ENCODE measurements around the gene KIF2A. TPM values are rescaled to one million over a fixed set of nuclear protein-coding genes. Genes with fewer than 3 reads are reported as not detected.

The KIF2A gene
- total RNA-seq, 2 donors from 2014 or later = 16.2 to 19.7 TPM

DNA sequence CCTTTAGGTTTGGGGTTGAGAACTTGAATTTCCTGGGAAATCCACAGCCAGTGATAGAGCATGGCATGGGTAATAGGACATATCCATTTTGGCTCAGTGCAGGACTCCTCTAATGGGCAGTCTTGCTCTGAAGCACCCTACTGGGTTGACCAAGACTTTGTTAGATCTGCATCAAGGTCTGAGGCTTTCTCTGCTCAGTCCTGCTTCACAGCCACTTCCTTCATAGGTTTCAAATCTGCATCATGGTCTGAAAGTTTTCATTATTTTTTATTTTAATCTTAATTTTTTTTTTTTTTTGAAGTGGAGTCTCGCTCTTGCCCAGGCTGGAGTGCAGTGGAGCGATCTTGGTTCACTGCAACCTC lies 36.5 kb downstream of the KIF2A start:
- Histone ChIP-seq H3K27me3 (no peaks in the 10 kb centered on the region), H3K36me3 (replicated peaks in 1 of 2; ENCODE audit: insufficient read depth in 1 of 2, low read depth in 2 of 2) (no peaks in the 10 kb centered on the region), H3K9me3 (no peaks in the 10 kb centered on the region), H3K4me3 (no peak overlapping the region), H3K4me1 (no peaks in the 10 kb centered on the region), H3K27ac (no peak overlapping the region)
- WGBS, 2 donors = 100% methylated on average over 2 of the region's 2 CpGs
- TF ChIP-seq, protein P1, sequence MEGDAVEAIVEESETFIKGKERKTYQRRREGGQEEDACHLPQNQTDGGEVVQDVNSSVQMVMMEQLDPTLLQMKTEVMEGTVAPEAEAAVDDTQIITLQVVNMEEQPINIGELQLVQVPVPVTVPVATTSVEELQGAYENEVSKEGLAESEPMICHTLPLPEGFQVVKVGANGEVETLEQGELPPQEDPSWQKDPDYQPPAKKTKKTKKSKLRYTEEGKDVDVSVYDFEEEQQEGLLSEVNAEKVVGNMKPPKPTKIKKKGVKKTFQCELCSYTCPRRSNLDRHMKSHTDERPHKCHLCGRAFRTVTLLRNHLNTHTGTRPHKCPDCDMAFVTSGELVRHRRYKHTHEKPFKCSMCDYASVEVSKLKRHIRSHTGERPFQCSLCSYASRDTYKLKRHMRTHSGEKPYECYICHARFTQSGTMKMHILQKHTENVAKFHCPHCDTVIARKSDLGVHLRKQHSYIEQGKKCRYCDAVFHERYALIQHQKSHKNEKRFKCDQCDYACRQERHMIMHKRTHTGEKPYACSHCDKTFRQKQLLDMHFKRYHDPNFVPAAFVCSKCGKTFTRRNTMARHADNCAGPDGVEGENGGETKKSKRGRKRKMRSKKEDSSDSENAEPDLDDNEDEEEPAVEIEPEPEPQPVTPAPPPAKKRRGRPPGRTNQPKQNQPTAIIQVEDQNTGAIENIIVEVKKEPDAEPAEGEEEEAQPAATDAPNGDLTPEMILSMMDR (IDR thresholded peaks at IDR 0.05) = no peak
- no peak for TF ChIP-seq POLR2A (IDR thresholded peaks at IDR 0.05)
- ATAC-seq (no peak), DNase-seq (no peak)
- intact Hi-C loops (cut with DNase I) = no loop called here

DNA sequence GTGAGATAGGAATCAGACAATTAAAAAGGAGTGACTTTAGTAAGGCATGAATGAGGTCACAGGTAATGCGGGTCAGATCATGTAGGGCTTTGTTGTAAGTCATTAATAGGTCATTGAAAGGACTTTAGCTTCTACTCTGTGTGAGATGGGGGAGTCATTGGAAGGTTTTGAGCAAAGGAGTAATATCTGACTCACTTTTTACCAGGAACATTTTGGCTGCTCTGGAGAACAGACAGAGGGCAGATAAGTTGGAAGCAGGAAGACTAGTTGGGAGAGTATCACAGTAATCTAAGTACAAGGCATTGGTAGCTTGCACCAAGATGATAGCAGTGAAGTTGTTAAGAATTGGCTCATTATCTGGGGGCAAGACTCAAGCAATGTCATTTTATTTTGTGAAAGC lies 37.4 kb downstream of the KIF2A start:
- no peaks in the 10 kb centered on the region for H3K4me1 ChIP-seq
- H3K4me3 ChIP-seq = no peak overlapping the region
- intact Hi-C loops (cut with DNase I) = no loop called here
- no peak for DNase-seq
- H3K27me3 ChIP-seq = no peaks in the 10 kb centered on the region
- H3K9me3 ChIP-seq = no peaks in the 10 kb centered on the region
- no peak for ATAC-seq
- TF ChIP-seq, protein P1 (IDR thresholded peaks at IDR 0.05) = no peak
- no peak for TF ChIP-seq POLR2A (IDR thresholded peaks at IDR 0.05)
- WGBS, 2 donors = 92 to 100% methylated on average over 1 of the region's 1 CpG
- no peaks in the 10 kb centered on the region for H3K36me3 ChIP-seq (replicated peaks in 1 of 2; ENCODE audit: insufficient read depth in 1 of 2, low read depth in 2 of 2)
- no peak overlapping the region for H3K27ac ChIP-seq

- WGBS, 2 donors = 74 to 78% methylated on average over 2 of the region's 2 CpGs
- H3K4me3 ChIP-seq = no peak overlapping the region
- intact Hi-C loops (cut with DNase I) = no loop called here
- no peaks in the 10 kb centered on the region for H3K27me3 ChIP-seq
- H3K36me3 ChIP-seq (replicated peaks in 1 of 2; ENCODE audit: insufficient read depth in 1 of 2, low read depth in 2 of 2) = peaks cover 0 to 4% of the 10 kb centered on the region in 2 donors
- H3K9me3 ChIP-seq = no peaks in the 10 kb centered on the region
- DNase-seq (no peak), ATAC-seq (no peak)
- no peak overlapping the region for H3K27ac ChIP-seq
- no peaks in the 10 kb centered on the region for H3K4me1 ChIP-seq
- TF ChIP-seq, protein P1 (IDR thresholded peaks at IDR 0.05) = no peak
- TF ChIP-seq POLR2A (IDR thresholded peaks at IDR 0.05) = no peak
Observed at GRCh38 chr5:62346748-62347147, 40.7 kb downstream of the KIF2A start.

- 60 to 63% methylated on average over 1 of the region's 1 CpG for WGBS, 2 donors
Observed at GRCh38 chr5:62347928-62348327, 41.9 kb downstream of the KIF2A start.

More at GRCh38 chr5:62347928-62348327, 41.9 kb downstream of the KIF2A start:
- no peaks in the 10 kb centered on the region for H3K27me3 ChIP-seq
- peaks cover 0 to 6% of the 10 kb centered on the region in 2 donors for H3K36me3 ChIP-seq (replicated peaks in 1 of 2; ENCODE audit: insufficient read depth in 1 of 2, low read depth in 2 of 2)
- no peaks in the 10 kb centered on the region for H3K4me1 ChIP-seq
- no peaks in the 10 kb centered on the region for H3K9me3 ChIP-seq
- no peak for TF ChIP-seq POLR2A (IDR thresholded peaks at IDR 0.05)
- TF ChIP-seq, protein P1 (IDR thresholded peaks at IDR 0.05) = no peak
- no peak for DNase-seq
- H3K27ac ChIP-seq = no peak overlapping the region
- no peak for ATAC-seq
- intact Hi-C loops (cut with DNase I) = no loop called here
- no peak overlapping the region for H3K4me3 ChIP-seq

Data from body of pancreas (tissue), 4 donors.